H1 (cell line): Measurements from ENCODE around the gene HS3ST6. TPM values are rescaled to one million over a fixed set of nuclear protein-coding genes. Genes with fewer than 3 reads are reported as not detected.

Source experiments
- CTCF ChIA-PET: fragments of 300-600 bp; sonication (Branson Sonifier 250); formaldehyde crosslinking; loops from one replicate; lab custom pipeline; 2021; ENCODE audit not compliant: partially characterized antibody; lab: Charles Lee
- POLR2A ChIA-PET: fragments of 300-600 bp; sonication (Branson Sonifier 250); formaldehyde crosslinking; loops from one replicate; lab custom pipeline; 2021; ENCODE audit warnings: inconsistent platforms; ENCODE audit not compliant: partially characterized antibody; lab: Charles Lee
- DNase-seq, 2 experiments: peaks; one replicate each; pipeline versions ENCODE4 v3.0.0 to v3.0.0-alpha.2; 2010 to 2022; ENCODE audit warnings: low spot score in 2 of 2, low read depth in 1 of 2, mixed read lengths in 1 of 2
- FAIRE-seq: peaks from 2 replicates; lab custom pipeline; 2011; peaks lifted over from hg19 to GRCh38; lab: Jason Lieb, UNC
- H2AFZ ChIP-seq: 2 replicates; pipeline ENCODE4 v1.8.1; 2012; ENCODE audit warnings: low read length, inconsistent platforms
- H2AK5ac ChIP-seq: 2 replicates; pipeline ENCODE4 v1.6.1; 2013; ENCODE audit warnings: low read depth, low read length
- H2BK120ac ChIP-seq: replicated peaks from 2 replicates; pipeline ENCODE3; 2013; ENCODE audit warnings: low read depth, low read length, inconsistent platforms
- H2BK12ac ChIP-seq: 2 replicates; pipeline ENCODE4 v1.6.1; 2013; ENCODE audit warnings: low read depth, low read length
- H2BK15ac ChIP-seq: 2 replicates; pipeline ENCODE4 v1.6.1; 2013; ENCODE audit warnings: low read length
- H2BK20ac ChIP-seq: 2 replicates; pipeline ENCODE4 v1.6.1; 2013; ENCODE audit warnings: low read length
- H2BK5ac ChIP-seq: 2 replicates; pipeline ENCODE4 v1.6.1; 2013; ENCODE audit warnings: low read depth, low read length
- H3K14ac ChIP-seq: 2 replicates; pipeline ENCODE4 v1.6.1; 2013; ENCODE audit warnings: inconsistent platforms; ENCODE audit not compliant: insufficient read length
- H3K18ac ChIP-seq: 2 replicates; pipeline ENCODE4 v1.6.1; 2013; ENCODE audit warnings: low read length; ENCODE audit errors: extremely low read depth
- H3K23ac ChIP-seq: 2 replicates; pipeline ENCODE4 v1.6.1; 2013; ENCODE audit warnings: inconsistent platforms; ENCODE audit not compliant: insufficient read length
- H3K23me2 ChIP-seq: 2 replicates; pipeline ENCODE4 v1.6.1; 2013; ENCODE audit warnings: low read depth, low read length
- H3K27ac ChIP-seq: 2 replicates; pipeline ENCODE4 v1.6.1; 2011; ENCODE audit warnings: low read depth, low read length, inconsistent platforms
- H3K27me3 ChIP-seq, 4 experiments: replicated peaks in 1 of 4; 1 replicate in 1 of 4; 2 replicates in 3 of 4; pipeline versions ENCODE4 v1.6.1 to v1.8.1; 2011 to 2013; ENCODE audit warnings: low read length in 3 of 4, mild to moderate bottlenecking in 3 of 4, inconsistent platforms in 2 of 4, mixed read lengths in 2 of 4, moderate library complexity in 1 of 4; ENCODE audit not compliant: control insufficient read depth in 3 of 4, insufficient read depth in 3 of 4; ENCODE audit errors: extremely low read depth in 1 of 4
- H3K36me3 ChIP-seq, 4 experiments: 2 replicates each; pipeline versions ENCODE4 v1.6.1 to v1.8.1; 2011 to 2013; ENCODE audit warnings: mild to moderate bottlenecking in 4 of 4, low read length in 3 of 4, moderate library complexity in 2 of 4, control low read depth in 1 of 4, inconsistent platforms in 1 of 4; ENCODE audit not compliant: insufficient read depth in 4 of 4, control insufficient read depth in 2 of 4
- H3K4ac ChIP-seq: replicated peaks from 2 replicates; pipeline ENCODE3; 2013; ENCODE audit warnings: low read length, low read depth, mixed read lengths, inconsistent platforms; ENCODE audit not compliant: insufficient read length
- H3K4me1 ChIP-seq, 4 experiments: replicated peaks in 1 of 4; 1 replicate in 1 of 4; 2 replicates in 3 of 4; pipeline versions ENCODE4 v1.6.1 to v1.8.1; 2011 to 2013; ENCODE audit warnings: low read length in 3 of 4, inconsistent platforms in 2 of 4, mixed read lengths in 1 of 4; ENCODE audit not compliant: insufficient read depth in 4 of 4, control insufficient read depth in 3 of 4
- H3K4me2 ChIP-seq, 2 experiments: 2 replicates each; pipeline versions ENCODE4 v1.6.1 to v1.8.1; 2011 to 2013; ENCODE audit warnings: low read depth in 2 of 2, low read length in 2 of 2, control low read depth in 1 of 2, inconsistent platforms in 1 of 2, mild to moderate bottlenecking in 1 of 2; ENCODE audit not compliant: insufficient read depth in 1 of 2
- H3K4me3 ChIP-seq, 4 experiments: fragments of 200-600, 300-600 bp in 1 of 4; sonication (generic), shearing (Covaris generic), sonication (Bioruptor Twin) in 1 of 4; 2 replicates each; pipeline versions ENCODE4 v1.5.1 to v1.8.1; 2011 to 2016; ENCODE audit warnings: low read length in 4 of 4, low read depth in 3 of 4, control low read depth in 2 of 4, inconsistent platforms in 2 of 4, mild to moderate bottlenecking in 2 of 4, mixed read lengths in 1 of 4, moderate library complexity in 1 of 4; ENCODE audit not compliant: insufficient read depth in 2 of 4; ENCODE audit errors: extremely low read depth in 1 of 4
- H3K56ac ChIP-seq: replicated peaks from 2 replicates; pipeline ENCODE3; 2013; ENCODE audit warnings: low read depth, mild to moderate bottlenecking, mixed read lengths, low read length, inconsistent platforms; ENCODE audit not compliant: insufficient read length
- H3K79me1 ChIP-seq: 2 replicates; pipeline ENCODE4 v1.6.1; 2013; ENCODE audit warnings: low read depth, low read length, control low read depth
- H3K79me2 ChIP-seq, 2 experiments: 2 replicates each; pipeline versions ENCODE4 v1.6.1 to v1.8.1; 2012 to 2013; ENCODE audit warnings: low read length in 2 of 2, mild to moderate bottlenecking in 2 of 2, inconsistent platforms in 1 of 2; ENCODE audit not compliant: insufficient read depth in 2 of 2, control insufficient read depth in 1 of 2
- H3K9ac ChIP-seq, 4 experiments: replicated peaks in 1 of 4; 1 replicate in 1 of 4; 2 replicates in 3 of 4; pipeline versions ENCODE4 v1.6.1 to v1.8.1; 2011 to 2013; ENCODE audit warnings: low read depth in 3 of 4, low read length in 3 of 4, control low read depth in 2 of 4, mild to moderate bottlenecking in 2 of 4, moderate library complexity in 2 of 4, inconsistent platforms in 1 of 4; ENCODE audit errors: extremely low read depth in 1 of 4
- H3K9me3 ChIP-seq, 2 experiments: 2 replicates each; pipeline versions ENCODE4 v1.6.1 to v1.8.1; 2012 to 2013; ENCODE audit warnings: mild to moderate bottlenecking in 2 of 2, moderate library complexity in 2 of 2, control low read depth in 1 of 2, inconsistent platforms in 1 of 2, low read depth in 1 of 2, low read length in 1 of 2, mixed read lengths in 1 of 2; ENCODE audit not compliant: insufficient read depth in 2 of 2
- H4K20me1 ChIP-seq, 2 experiments: replicated peaks in 1 of 2; 2 replicates each; pipeline versions ENCODE3 to v1.8.1; 2011 to 2013; ENCODE audit warnings: inconsistent platforms in 2 of 2, low read length in 2 of 2, mild to moderate bottlenecking in 1 of 2; ENCODE audit not compliant: insufficient read depth in 2 of 2, control insufficient read depth in 1 of 2
- H4K5ac ChIP-seq: 2 replicates; pipeline ENCODE4 v1.6.1; 2013; ENCODE audit warnings: low read length, low read depth, mixed read lengths, inconsistent platforms; ENCODE audit not compliant: insufficient read length
- H4K8ac ChIP-seq: 2 replicates; pipeline ENCODE4 v1.8.0; 2013; ENCODE audit warnings: mild to moderate bottlenecking, moderate library complexity, low read length, inconsistent platforms; ENCODE audit not compliant: insufficient read depth; ENCODE audit errors: extremely low read depth
- H4K91ac ChIP-seq: replicated peaks from 2 replicates; pipeline ENCODE3; 2013; ENCODE audit warnings: low read length, mixed read lengths, inconsistent platforms; ENCODE audit not compliant: insufficient read length
- CBX5 ChIP-seq: fragments of 300-800, 300-1000 bp; sonication (generic); IDR thresholded peaks from 2 replicates; pipeline ENCODE4 v1.7.1; 2016; ENCODE audit warnings: antibody characterized with exemption, low read length, low read depth
- CEBPB ChIP-seq: IDR thresholded peaks from 2 replicates; pipeline ENCODE4 v1.6.1; 2012; ENCODE audit warnings: low read depth, low read length
- EZH2 ChIP-seq: fragments of 200-600 bp; sonication (generic); IDR thresholded peaks from 2 replicates; pipeline ENCODE4 v1.7.1; 2012; ENCODE audit warnings: low read depth, mild to moderate bottlenecking, moderate library complexity, low read length, inconsistent platforms; ENCODE audit not compliant: severe bottlenecking
- HDAC6 ChIP-seq: IDR thresholded peaks from one replicate; pipeline ENCODE4 v1.7.1; 2012; ENCODE audit warnings: low read depth, mild to moderate bottlenecking, inconsistent platforms, low read length, moderate library complexity
- KDM4A ChIP-seq: IDR thresholded peaks from one replicate; pipeline ENCODE4 v1.7.1; 2012; ENCODE audit warnings: low read depth, mild to moderate bottlenecking, moderate library complexity, low read length, inconsistent platforms; ENCODE audit not compliant: severe bottlenecking
- SUZ12 ChIP-seq: fragments of 200-600 bp; sonication (generic); IDR thresholded peaks from 2 replicates; pipeline ENCODE4 v1.6.1; 2012; ENCODE audit warnings: mild to moderate bottlenecking, inconsistent platforms, low read length, moderate library complexity, mixed read lengths
- TAF7 ChIP-seq: optimal IDR thresholded peaks from 2 replicates; pipeline ENCODE3; 2011; ENCODE audit warnings: low read depth, mild to moderate bottlenecking, inconsistent platforms, low read length, moderate library complexity, borderline replicate concordance
- YY1 ChIP-seq: IDR thresholded peaks from 2 replicates; pipeline ENCODE4 v1.6.1; 2011; ENCODE audit warnings: low read depth, mild to moderate bottlenecking, low read length
- WGBS, 2 experiments: shearing (Covaris generic) in 1 of 2; methylation state at CpG; one replicate each; pipeline versions ENCODE4 v1.1.6 to v1.1.7; 2013 to 2015; ENCODE audit warnings: low lambda C conversion rate in 2 of 2, mixed read lengths in 2 of 2, inconsistent platforms in 1 of 2, low coverage in 1 of 2, missing lambda C conversion rate in 1 of 2; ENCODE audit not compliant: insufficient replicate concordance in 2 of 2, insufficient coverage in 1 of 2, insufficient read length in 1 of 2; ENCODE audit errors: extremely low coverage in 1 of 2, missing lambda C conversion rate in 1 of 2; 5-methylcytosine and 5-hydroxymethylcytosine counted together
- polyA plus RNA-seq, 7 experiments: library from polyadenylated mRNA; depleted of rRNA in 3 of 7; stranded (reverse) in 5 of 7; unstranded in 2 of 7; fragments of >200 nt in 5 of 7; fragments of 200-250 nt in 2 of 7; gene quantifications; 1 replicate in 5 of 7; 2 replicates in 1 of 7; 4 replicates in 1 of 7; pipeline versions ENCODE4 v1.2.1 to v1.2.3, GENCODE V29; 2011 to 2013; ENCODE audit warnings: missing spikeins in 2 of 7, mixed read lengths in 2 of 7
- total RNA-seq: library from RNA; stranded (reverse); fragmentation: NEBNext Ultra II Directional; extraction: Animal tissue kit (Norgen Biotek cat#: 25700); gene quantifications from 2 replicates; pipeline ENCODE4 v1.2.1, GENCODE V29; 2021

HS3ST6 gene
- total and polyA plus RNA-seq, 2 of the 8 experiments (the other 6 are each of a cell fraction or from before 2014, with no cell fraction given), result 0.36 to 0.39 TPM

GRCh38 chr16:1906055-1906845, 12.0 kb downstream of the HS3ST6 start:
- Histone ChIP-seq H3K56ac (no peak overlapping the region), H3K36me3 (no peaks in the 10 kb centered on the region), H3K4me2 (no peak overlapping the region), H3K9ac (no peak overlapping the region)
- no peak for TF ChIP-seq CEBPB
- TF ChIP-seq YY1, result no peak
- TF ChIP-seq HDAC6, result no peak
- TF ChIP-seq KDM4A, result no peak
- no peak for TF ChIP-seq SUZ12
- no peak for TF ChIP-seq TAF7
- no peak for TF ChIP-seq EZH2
- no peak for TF ChIP-seq CBX5
- TF ChIP-seq, all 59 proteins: peak for 0
- FAIRE-seq (no peak), DNase-seq (no peak)
- ChIA-PET POLR2A (interaction anchor here (1.0 to 3.6 kb wide), 4 partner anchors 10 to 59 kb away, joined by 3 to 17 read pairs (median 5); partner anchors contain the start of genes HS3ST6 and RPS2), CTCF (interaction anchor here (0.9 to 1.7 kb wide), 3 partner anchors 9 to 27 kb away, joined by 3 read pairs; no protein-coding TSS in a partner anchor)
- no peak overlapping the region for H3K4ac ChIP-seq
- no peak overlapping the region for H4K5ac ChIP-seq
- no peak overlapping the region for H3K27ac ChIP-seq
- peak overlapping the region; percentile 35; the same call in 1 of the 2 replicates for H4K8ac ChIP-seq
- H3K14ac ChIP-seq, result no peak overlapping the region
- no peak overlapping the region for H2AK5ac ChIP-seq
- peaks cover 0 to 2% (median 0%) of the 10 kb centered on the region in 4 experiments; a peak in 2 of 7 replicates for H3K27me3 ChIP-seq
- no peaks in the 10 kb centered on the region for H3K79me2 ChIP-seq
- H2BK120ac ChIP-seq, result no peak overlapping the region
- H2BK20ac ChIP-seq, result 0 out of 2 replicates have a peak overlapping the region, but pooled peaks have one; percentile 7
- peaks cover 0 to 17% (median 3%) of the 10 kb centered on the region in 4 experiments; a peak in 3 of 7 replicates for H3K4me1 ChIP-seq
- no peaks in the 10 kb centered on the region for H3K23me2 ChIP-seq
- no peaks in the 10 kb centered on the region for H3K9me3 ChIP-seq
- H2BK15ac ChIP-seq, result no peak overlapping the region
- H3K23ac ChIP-seq, result no peak overlapping the region
- H2BK5ac ChIP-seq, result no peak overlapping the region
- H3K4me3 ChIP-seq, result no peak overlapping the region
- H3K79me1 ChIP-seq, result no peaks in the 10 kb centered on the region
- 81% methylated on average over 31 of the region's 31 CpGs; no CpG with 5 or more reads in 1 of the 2 experiments for WGBS, 2 experiments
- no peaks in the 10 kb centered on the region for H4K20me1 ChIP-seq
- no peak overlapping the region for H4K91ac ChIP-seq
- H3K18ac ChIP-seq, result no peak overlapping the region
- H2BK12ac ChIP-seq, result no peak overlapping the region
- 0 out of 2 replicates have a peak overlapping the region, but pooled peaks have one; percentile 53 for H2AFZ ChIP-seq
